HEK293T (cell line): ENCODE data around the gene RASGRP4.

Experiments used
- CTCF ChIA-PET: fragments of 350-600 bp; formaldehyde crosslinking; extraction: SDS; loops from one replicate; lab custom pipeline; 2021; ENCODE audit warnings: antibody characterized with exemption, inconsistent platforms; lab: Yijun Ruan, JAX
- POLR2A ChIA-PET: fragments of 350-600 bp; formaldehyde crosslinking; extraction: SDS; loops from one replicate; lab custom pipeline; 2020; ENCODE audit warnings: antibody characterized with exemption, inconsistent platforms; lab: Yijun Ruan, JAX
- DNase-seq: peaks from one replicate; pipeline ENCODE4 v3.0.0; 2012; ENCODE audit warnings: mixed read lengths; ENCODE audit errors: extremely low spot score
- ARNT ChIP-seq: fragments of 450-650 bp; IDR thresholded peaks from 2 replicates; pipeline ENCODE4 v1.6.1; 2017; ENCODE audit warnings: mild to moderate bottlenecking
- BHLHE40 ChIP-seq: fragments of 450-650 bp; IDR thresholded peaks from 2 replicates; pipeline ENCODE4 v1.6.1; 2016; ENCODE audit warnings: mild to moderate bottlenecking, moderate library complexity, borderline replicate concordance
- CTBP1 ChIP-seq: fragments of 450-650 bp; IDR thresholded peaks from 2 replicates; pipeline ENCODE4 v1.6.1; 2016; ENCODE audit warnings: borderline replicate concordance
- ELF4 ChIP-seq: fragments of 450-650 bp; IDR thresholded peaks from 2 replicates; pipeline ENCODE4 v1.6.1; 2017; ENCODE audit warnings: antibody characterized with exemption
- FOXA1 ChIP-seq: fragments of 450-650 bp; IDR thresholded peaks from 2 replicates; pipeline ENCODE4 v1.6.1; 2016; ENCODE audit warnings: mild to moderate bottlenecking
- FOXK2 ChIP-seq: fragments of 450-650 bp; IDR thresholded peaks from 2 replicates; pipeline ENCODE4 v1.6.1; 2016; ENCODE audit warnings: mild to moderate bottlenecking
- FOXM1 ChIP-seq: fragments of 450-650 bp; IDR thresholded peaks from 2 replicates; pipeline ENCODE4 v1.6.1; 2017; ENCODE audit warnings: mild to moderate bottlenecking, borderline replicate concordance
- HDGF ChIP-seq: fragments of 450-650 bp; IDR thresholded peaks from 2 replicates; pipeline ENCODE4 v1.6.1; 2017; ENCODE audit warnings: antibody characterized with exemption, borderline replicate concordance
- L3MBTL2 ChIP-seq: fragments of 450-650 bp; conservative IDR thresholded peaks from 2 replicates; pipeline ENCODE4 v1.6.1; 2016; ENCODE audit warnings: mild to moderate bottlenecking
- LEF1 ChIP-seq: fragments of 450-650 bp; IDR thresholded peaks from 2 replicates; pipeline ENCODE4 v1.6.1; 2017; ENCODE audit warnings: mild to moderate bottlenecking, borderline replicate concordance
- NFRKB ChIP-seq: fragments of 450-650 bp; IDR thresholded peaks from 2 replicates; pipeline ENCODE4 v1.6.1; 2016; ENCODE audit warnings: mild to moderate bottlenecking, moderate library complexity
- PKNOX1 ChIP-seq: fragments of 450-650 bp; IDR thresholded peaks from 2 replicates; pipeline ENCODE4 v1.6.1; 2016
- SP1 ChIP-seq: fragments of 450-650 bp; IDR thresholded peaks from 2 replicates; pipeline ENCODE4 v1.6.1; 2017
- SUZ12 ChIP-seq: fragments of 450-650 bp; IDR thresholded peaks from 2 replicates; pipeline ENCODE4 v1.6.1; 2016; ENCODE audit warnings: mild to moderate bottlenecking
- TARDBP ChIP-seq: fragments of 450-650 bp; IDR thresholded peaks from 2 replicates; pipeline ENCODE4 v1.6.1; 2016
- ZNF384 ChIP-seq: fragments of 450-650 bp; IDR thresholded peaks from 2 replicates; pipeline ENCODE4 v1.6.1; 2016

The RASGRP4 gene

GRCh38 chr19:38449518-38449917 is 23.5 kb upstream of the RASGRP4 start:
- no peak for TF ChIP-seq CTBP1
- no peak for TF ChIP-seq ELF4
- no peak for TF ChIP-seq BHLHE40
- TF ChIP-seq TARDBP = no peak
- TF ChIP-seq ZNF384 = no peak
- DNase-seq = no peak
- POLR2A ChIA-PET = no interaction called here
- CTCF ChIA-PET = no interaction called here

GRCh38 chr19:38448225-38448624 is 22.2 kb upstream of the RASGRP4 start:
- TF ChIP-seq ELF4 (no peak), CTBP1 (no peak), FOXM1 (no peak), BHLHE40 (no peak), SUZ12 (no peak), ARNT (no peak), ZNF384 (no peak), NFRKB (no peak), FOXA1 (no peak), HDGF (no peak), LEF1 (no peak), L3MBTL2 (no peak), SP1 (no peak), PKNOX1 (no peak), FOXK2 (no peak), TARDBP (no peak)
- CTCF ChIA-PET = interaction anchor here (0.7 kb wide), 1 partner anchor 64 kb away, joined by 3 read pairs; no protein-coding TSS in a partner anchor

GRCh38 chr19:38445362-38445761 is 19.3 kb upstream of the RASGRP4 start:
- POLR2A ChIA-PET = no interaction called here

More at GRCh38 chr19:38448225-38448624, 22.2 kb upstream of the RASGRP4 start:
- POLR2A ChIA-PET = no interaction called here
- DNase-seq = no peak

GRCh38 chr19:38444026-38444425 is 18.0 kb upstream of the RASGRP4 start:
- TF ChIP-seq FOXK2 (no peak), TARDBP (no peak), ARNT (no peak), SUZ12 (no peak), FOXM1 (no peak), HDGF (no peak), LEF1 (no peak), PKNOX1 (no peak), BHLHE40 (no peak), FOXA1 (no peak)
- ChIA-PET POLR2A (no interaction called here), CTCF (no interaction called here)
- no peak for DNase-seq

More at GRCh38 chr19:38445362-38445761, 19.3 kb upstream of the RASGRP4 start:
- no peak for DNase-seq
- CTCF ChIA-PET = no interaction called here
- TF ChIP-seq LEF1 (no peak), PKNOX1 (no peak), L3MBTL2 (no peak), SP1 (no peak), FOXK2 (no peak), ZNF384 (no peak), TARDBP (no peak)

- TF ChIP-seq PKNOX1 (no peak), LEF1 (no peak), ELF4 (no peak), CTBP1 (no peak), ARNT (no peak), SUZ12 (no peak), L3MBTL2 (no peak), TARDBP (no peak), FOXA1 (no peak), SP1 (no peak), NFRKB (no peak), FOXK2 (no peak), ZNF384 (no peak), FOXM1 (no peak), BHLHE40 (no peak), HDGF (no peak)
- DNase-seq = no peak
- ChIA-PET POLR2A (no interaction called here), CTCF (no interaction called here)
Measured at GRCh38 chr19:38443458-38443999, 17.5 kb upstream of the RASGRP4 start.

- ChIA-PET CTCF (no interaction called here), POLR2A (no interaction called here)
- DNase-seq = no peak
- TF ChIP-seq L3MBTL2 = no peak
- TF ChIP-seq NFRKB = no peak
- TF ChIP-seq LEF1 = no peak
- no peak for TF ChIP-seq HDGF
- TF ChIP-seq ARNT = no peak
- no peak for TF ChIP-seq CTBP1
Measured at GRCh38 chr19:38442736-38443135, 16.7 kb upstream of the RASGRP4 start.
